HepG2 (cell line): ENCODE measurements around the gene PRUNE1. TPM values are rescaled to one million over a fixed set of nuclear protein-coding genes. Genes with fewer than 3 reads are reported as not detected.

Source experiments
- ATAC-seq: fragments of 200-7000 bp; cut with Tn5 transposase; 3 replicates; pipeline ENCODE4 v1.9.1; 2020; ENCODE audit warnings: mild to moderate bottlenecking, moderate library complexity
- BruUV-seq: library from RNA; stranded (reverse); fragments of 400-500 nt; replicated peaks from 2 replicates; lab custom pipeline; 2021; lab: Mats Ljungman, UMichigan
- CTCF ChIA-PET: fragments of 300-600 bp; formaldehyde crosslinking; extraction: SDS; loops from one replicate; lab custom pipeline; 2021; ENCODE audit warnings: low total read pairs, inconsistent platforms, low intra/inter-chr PET ratio; lab: Yijun Ruan, JAX
- POLR2A ChIA-PET: fragments of 350-600 bp; sonication (Branson Sonifier 250); formaldehyde crosslinking; loops from one replicate; lab custom pipeline; 2020; ENCODE audit warnings: antibody characterized with exemption, inconsistent platforms; lab: Yijun Ruan, JAX
- DNase-seq: peaks from one replicate; pipeline ENCODE4 v3.0.0-alpha.2; 2015; ENCODE audit warnings: low spot score
- FAIRE-seq: peaks from 3 replicates; lab custom pipeline; 2011; peaks lifted over from hg19 to GRCh38; lab: Jason Lieb, UNC
- H2AFZ ChIP-seq: one replicate; pipeline ENCODE4 v1.6.1; 2011; ENCODE audit warnings: low read length, inconsistent platforms
- H3K27ac ChIP-seq: fragments of 300-600 bp; 3 replicates; pipeline ENCODE4 v1.8.0; 2011; ENCODE audit warnings: mixed run types, mild to moderate bottlenecking, mixed read lengths, low read length, inconsistent platforms; ENCODE audit not compliant: insufficient read depth; ENCODE audit errors: extremely low read length
- H3K27me3 ChIP-seq, 2 experiments: fragments of 200-600 bp in 1 of 2; 2 replicates in 1 of 2; 3 replicates in 1 of 2; pipeline versions ENCODE4 v1.6.0 to v1.8.0; 2011; ENCODE audit warnings: low read length in 2 of 2, mild to moderate bottlenecking in 2 of 2, moderate library complexity in 2 of 2, inconsistent platforms in 1 of 2; ENCODE audit not compliant: insufficient read depth in 2 of 2, control insufficient read depth in 1 of 2
- H3K36me3 ChIP-seq, 2 experiments: fragments of 200-600 bp in 1 of 2; replicated peaks in 1 of 2; 2 replicates in 1 of 2; 3 replicates in 1 of 2; pipeline versions ENCODE4 v1.5.1 to v1.8.0; 2011; ENCODE audit warnings: low read length in 2 of 2, inconsistent platforms in 1 of 2; ENCODE audit not compliant: insufficient read depth in 2 of 2, control insufficient read depth in 1 of 2
- H3K4me1 ChIP-seq: 2 replicates; pipeline ENCODE4 v1.5.1; 2012; ENCODE audit warnings: low read length, inconsistent platforms; ENCODE audit not compliant: insufficient read depth
- H3K4me2 ChIP-seq: 2 replicates; pipeline ENCODE4 v1.6.0; 2011; ENCODE audit warnings: low read depth, low read length, inconsistent platforms
- H3K4me3 ChIP-seq, 3 experiments: fragments of 200-600 bp in 1 of 3; sonication (generic), shearing (Covaris generic) in 1 of 3; replicated peaks in 1 of 3; 2 replicates each; pipeline ENCODE4 v1.5.1; 2011 to 2016; ENCODE audit warnings: low read length in 3 of 3, inconsistent platforms in 2 of 3, low read depth in 2 of 3, mild to moderate bottlenecking in 2 of 3, control low read depth in 1 of 3, mixed read lengths in 1 of 3; ENCODE audit not compliant: insufficient read depth in 1 of 3
- H3K79me2 ChIP-seq: one replicate; pipeline ENCODE4 v1.6.1; 2011; ENCODE audit warnings: low read length, inconsistent platforms; ENCODE audit not compliant: insufficient read depth
- H3K9ac ChIP-seq: 2 replicates; pipeline ENCODE4 v1.6.0; 2011; ENCODE audit warnings: mild to moderate bottlenecking, low read depth, low read length, inconsistent platforms; ENCODE audit not compliant: insufficient read depth
- H3K9me3 ChIP-seq: 2 replicates; pipeline ENCODE4 v1.5.1; 2012; ENCODE audit warnings: mild to moderate bottlenecking, low read length
- H4K20me1 ChIP-seq: 2 replicates; pipeline ENCODE4 v1.6.0; 2011; ENCODE audit warnings: inconsistent platforms, mild to moderate bottlenecking, low read length, moderate library complexity; ENCODE audit not compliant: insufficient read depth
- AKAP8 ChIP-seq: sonication (generic); formaldehyde crosslinking; IDR thresholded peaks from 2 replicates; pipeline ENCODE4 v1.5.1; 2020; ENCODE audit warnings: mild to moderate bottlenecking, missing genetic modification reagents
- CREM ChIP-seq, 2 experiments: sonication (generic) in 1 of 2; formaldehyde crosslinking in 1 of 2; IDR thresholded peaks; 2 replicates each; pipeline versions ENCODE4 v1.4.0 to v1.6.1; 2016 to 2020; ENCODE audit warnings: antibody characterized with exemption in 1 of 2, mild to moderate bottlenecking in 1 of 2, missing genetic modification reagents in 1 of 2
- ESRRA ChIP-seq: sonication (generic); formaldehyde crosslinking; IDR thresholded peaks from 2 replicates; pipeline ENCODE4 v1.5.1; 2020; ENCODE audit warnings: mild to moderate bottlenecking, low read depth, missing genetic modification reagents
- HCFC1 ChIP-seq: fragments of 150-350 bp; IDR thresholded peaks from 2 replicates; pipeline ENCODE4 v1.6.1; 2014; ENCODE audit warnings: low read depth, low read length
- HNRNPUL1 ChIP-seq: fragments of 200-400 bp; formaldehyde crosslinking; IDR thresholded peaks from 2 replicates; pipeline ENCODE4 v1.6.1; 2017; ENCODE audit warnings: low read depth, mild to moderate bottlenecking, low read length, moderate library complexity
- KLF12 ChIP-seq: sonication (generic); formaldehyde crosslinking; IDR thresholded peaks from 2 replicates; pipeline ENCODE4 v1.4.0; 2020; ENCODE audit warnings: missing genetic modification reagents, borderline replicate concordance
- MXD4 ChIP-seq: IDR thresholded peaks from 2 replicates; pipeline ENCODE4 v1.6.1; 2016; ENCODE audit warnings: mild to moderate bottlenecking, missing biosample characterization, missing genetic modification reagents
- PAF1 ChIP-seq: IDR thresholded peaks from 2 replicates; pipeline ENCODE4 v1.6.1; 2016; ENCODE audit warnings: missing genetic modification reagents, missing compliant biosample characterization
- PHB2 ChIP-seq: fragments of 450-650 bp; IDR thresholded peaks from 2 replicates; pipeline ENCODE4 v1.6.1; 2018; ENCODE audit not compliant: partially characterized antibody
- SAP130 ChIP-seq: IDR thresholded peaks from 2 replicates; pipeline ENCODE4 v1.6.1; 2016; ENCODE audit warnings: low read depth
- ZBTB7A ChIP-seq: sonication (generic); formaldehyde crosslinking; IDR thresholded peaks from 2 replicates; pipeline ENCODE4 v1.8.0; 2022; ENCODE audit warnings: mild to moderate bottlenecking, missing genetic modification reagents
- ZNF225 ChIP-seq: sonication (generic); formaldehyde crosslinking; IDR thresholded peaks from 2 replicates; pipeline ENCODE4 v1.4.0; 2020; ENCODE audit warnings: mild to moderate bottlenecking, missing genetic modification reagents
- ZNF253 ChIP-seq: sonication (generic); formaldehyde crosslinking; IDR thresholded peaks from 2 replicates; pipeline ENCODE4 v1.8.0; 2022; ENCODE audit warnings: mild to moderate bottlenecking, missing genetic modification reagents, borderline replicate concordance
- ZNF644 ChIP-seq: IDR thresholded peaks from 2 replicates; pipeline ENCODE4 v1.6.1; 2016; ENCODE audit warnings: low read depth
- WGBS: methylation state at CpG from one replicate; pipeline ENCODE4 v1.1.6; 2017; ENCODE audit warnings: low lambda C conversion rate; 5-methylcytosine and 5-hydroxymethylcytosine counted together
- in situ Hi-C: cut with HindIII; loops from 2 replicates; pipeline ENCODE4 v1.10.0; 2017; ENCODE audit warnings: low pct_unique_long_range_greater_than_20kb; ENCODE audit not compliant: extremely low pct_ligation_motif_present
- intact Hi-C: fragments of 100-400 bp; cut with micrococcal nuclease; formaldehyde crosslinking; loops from one replicate; pipeline ENCODE4 v1.10.0; 2022; ENCODE audit not compliant: unreplicated experiment
- polyA plus RNA-seq, 8 experiments: library from polyadenylated mRNA; depleted of rRNA in 3 of 8; stranded (reverse) in 7 of 8; unstranded in 1 of 8; fragments of >200 nt; fragmentation: Illumina TruSeq in 4 of 8; extraction: Trizol in 4 of 8; gene quantifications; 2 replicates each; pipeline versions ENCODE4 v1.2.1 to v1.2.3, GENCODE V29; 2011 to 2016; ENCODE audit warnings: low read depth in 4 of 8, missing spikeins in 1 of 8, mixed read lengths in 1 of 8; ENCODE audit not compliant: insufficient read depth in 1 of 8
- total RNA-seq, 5 experiments: library from RNA; depleted of rRNA; stranded (reverse); fragments of >200 nt; fragmentation: Illumina TruSeq; extraction: Trizol; gene quantifications; 2 replicates each; pipeline ENCODE4 v1.2.3, GENCODE V29; 2016; ENCODE audit warnings: low read depth in 1 of 5

PRUNE1 gene
- total and polyA plus RNA-seq, 2 of the 13 experiments (the other 11 are each of a cell fraction or from before 2014, with no cell fraction given) = 19.0 to 31.9 TPM

- Histone ChIP-seq H3K4me2 (peak overlapping the region; percentile 93), H3K79me2 (peaks cover 28% of the 10 kb centered on the region), H3K27ac (peak overlapping the region; percentile 100), H3K27me3 (no peaks in the 10 kb centered on the region; a peak in 1 of 5 replicates), H3K4me3 (peak overlapping the region in 2 of 3 experiments; percentile 91 to 99; a peak in 3 of 6 replicates), H3K9ac (peak overlapping the region; percentile 98), H3K36me3 (no peaks in the 10 kb centered on the region), H3K4me1 (peaks cover 78% of the 10 kb centered on the region), H2AFZ (no peak overlapping the region), H4K20me1 (no peaks in the 10 kb centered on the region), H3K9me3 (no peaks in the 10 kb centered on the region)
- no TSS peak for BruUV-seq
- intact Hi-C loops = loop anchor here (5.0 kb wide), 3 partner anchors 37 to 137 kb away; partner anchors contain the start of genes C1orf56, CERS2 and SEMA6C
- no peak for FAIRE-seq
- CTCF ChIA-PET = no interaction called here
- in situ Hi-C loops = no loop called here
- no peak for DNase-seq
- TF ChIP-seq PAF1 (CRISPR knock-in tag) (no peak), ZNF644 (CRISPR knock-in tag) (no peak), SAP130 (CRISPR knock-in tag) (no peak), KLF12 (no peak), ZBTB7A (no peak), HNRNPUL1 (no peak), ZNF253 (CRISPR knock-in tag) (no peak), MXD4 (CRISPR knock-in tag) (no peak), PHB2 (no peak)
- 96% methylated on average over 8 of the region's 8 CpGs for WGBS
- no peak for ATAC-seq
- POLR2A ChIA-PET = no interaction called here
Measured at GRCh38 chr1:151009674-151010345, 1.6 kb downstream of the PRUNE1 start.

- no peak for TF ChIP-seq HCFC1
- no peak for TF ChIP-seq AKAP8 (CRISPR knock-in tag)
- TF ChIP-seq ZNF225 (CRISPR knock-in tag) = no peak
- TF ChIP-seq ESRRA (CRISPR knock-in tag) = no peak
- no peak for TF ChIP-seq CREM (IDR thresholded peaks at IDR 0.05)
- TF ChIP-seq CREM (CRISPR knock-in tag; IDR thresholded peaks at IDR 0.05) = no peak
- TF ChIP-seq, all 625 proteins: peak for 0
- intact Hi-C loops = loop anchor here (5.0 kb wide), 1 partner anchor 137 kb away; the partner anchor contains the start of gene SEMA6C
- no peaks in the 10 kb centered on the region for H4K20me1 ChIP-seq
- ATAC-seq (no peak), FAIRE-seq (no peak), DNase-seq (no peak)
- in situ Hi-C loops = no loop called here
- no peak overlapping the region for H3K4me3 ChIP-seq
- H3K4me1 ChIP-seq = peaks cover 76% of the 10 kb centered on the region
- ChIA-PET CTCF (no interaction called here), POLR2A (no interaction called here)
- no peak overlapping the region for H3K4me2 ChIP-seq
- BruUV-seq = no TSS peak
- 94% methylated on average over 3 of the region's 3 CpGs for WGBS
- no peaks in the 10 kb centered on the region; a peak in 1 of 5 replicates for H3K27me3 ChIP-seq
- peaks cover 25% of the 10 kb centered on the region for H3K79me2 ChIP-seq
- H3K9ac ChIP-seq = no peak overlapping the region
- H3K27ac ChIP-seq = no peak overlapping the region
- H3K36me3 ChIP-seq = no peaks in the 10 kb centered on the region
- H3K9me3 ChIP-seq = no peaks in the 10 kb centered on the region
- H2AFZ ChIP-seq = no peak overlapping the region
Measured at GRCh38 chr1:151010346-151010726, 2.1 kb downstream of the PRUNE1 start.
